ENCODE measurements around the gene E2F2. TPM values are rescaled to one million over a fixed set of nuclear protein-coding genes. Genes with fewer than 3 reads are reported as not detected.

The E2F2 gene
- total RNA-seq, 6 donors from 2014 or later: 0.69 to 1.9 (median 1.1) TPM

DNA sequence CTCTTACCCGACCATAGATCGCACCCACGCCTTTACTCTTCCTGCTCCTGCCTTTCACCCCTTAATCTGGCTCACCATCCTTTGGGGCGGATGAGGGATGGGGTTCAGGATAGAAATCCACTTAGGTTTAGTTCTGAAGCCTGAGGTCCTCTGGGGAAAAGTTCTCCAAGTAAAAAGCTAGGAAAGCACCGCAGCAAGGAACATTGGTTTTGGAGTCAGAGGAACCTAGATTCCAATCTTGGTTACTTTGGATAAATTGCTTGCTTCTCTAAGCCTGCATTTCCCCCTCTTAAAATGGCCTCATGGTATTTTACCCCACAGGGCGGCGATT, 46.1 kb downstream of the E2F2 start:
- Histone ChIP-seq H3K9me3 (no peaks in the 10 kb centered on the region), H3K4me3 (peak overlapping the region in 3 of 4 donors; percentile 88 to 92 (median 90)), H3K4me1 (peaks cover 14 to 26% (median 17%) of the 10 kb centered on the region in 4 donors), H3K27ac (peak overlapping the region in 3 of 4 donors; percentile 87 to 92 (median 89)), H3K27me3 (no peaks in the 10 kb centered on the region), H3K36me3 (no peaks in the 10 kb centered on the region)
- DNase-seq (no peak), ATAC-seq (ENCODE audit: low FRiP score in 2 of 2) (no peak)
- no peak for TF ChIP-seq POLR2AphosphoS5 (IDR thresholded peaks at IDR 0.05)
- TF ChIP-seq EP300 (IDR thresholded peaks at IDR 0.05): no peak
- TF ChIP-seq POLR2A (IDR thresholded peaks at IDR 0.05): no peak
- TF ChIP-seq, protein P1, sequence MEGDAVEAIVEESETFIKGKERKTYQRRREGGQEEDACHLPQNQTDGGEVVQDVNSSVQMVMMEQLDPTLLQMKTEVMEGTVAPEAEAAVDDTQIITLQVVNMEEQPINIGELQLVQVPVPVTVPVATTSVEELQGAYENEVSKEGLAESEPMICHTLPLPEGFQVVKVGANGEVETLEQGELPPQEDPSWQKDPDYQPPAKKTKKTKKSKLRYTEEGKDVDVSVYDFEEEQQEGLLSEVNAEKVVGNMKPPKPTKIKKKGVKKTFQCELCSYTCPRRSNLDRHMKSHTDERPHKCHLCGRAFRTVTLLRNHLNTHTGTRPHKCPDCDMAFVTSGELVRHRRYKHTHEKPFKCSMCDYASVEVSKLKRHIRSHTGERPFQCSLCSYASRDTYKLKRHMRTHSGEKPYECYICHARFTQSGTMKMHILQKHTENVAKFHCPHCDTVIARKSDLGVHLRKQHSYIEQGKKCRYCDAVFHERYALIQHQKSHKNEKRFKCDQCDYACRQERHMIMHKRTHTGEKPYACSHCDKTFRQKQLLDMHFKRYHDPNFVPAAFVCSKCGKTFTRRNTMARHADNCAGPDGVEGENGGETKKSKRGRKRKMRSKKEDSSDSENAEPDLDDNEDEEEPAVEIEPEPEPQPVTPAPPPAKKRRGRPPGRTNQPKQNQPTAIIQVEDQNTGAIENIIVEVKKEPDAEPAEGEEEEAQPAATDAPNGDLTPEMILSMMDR (IDR thresholded peaks at IDR 0.05): no peak
- WGBS, 2 donors: 45 to 50% methylated on average over 7 of the region's 7 CpGs

DNA sequence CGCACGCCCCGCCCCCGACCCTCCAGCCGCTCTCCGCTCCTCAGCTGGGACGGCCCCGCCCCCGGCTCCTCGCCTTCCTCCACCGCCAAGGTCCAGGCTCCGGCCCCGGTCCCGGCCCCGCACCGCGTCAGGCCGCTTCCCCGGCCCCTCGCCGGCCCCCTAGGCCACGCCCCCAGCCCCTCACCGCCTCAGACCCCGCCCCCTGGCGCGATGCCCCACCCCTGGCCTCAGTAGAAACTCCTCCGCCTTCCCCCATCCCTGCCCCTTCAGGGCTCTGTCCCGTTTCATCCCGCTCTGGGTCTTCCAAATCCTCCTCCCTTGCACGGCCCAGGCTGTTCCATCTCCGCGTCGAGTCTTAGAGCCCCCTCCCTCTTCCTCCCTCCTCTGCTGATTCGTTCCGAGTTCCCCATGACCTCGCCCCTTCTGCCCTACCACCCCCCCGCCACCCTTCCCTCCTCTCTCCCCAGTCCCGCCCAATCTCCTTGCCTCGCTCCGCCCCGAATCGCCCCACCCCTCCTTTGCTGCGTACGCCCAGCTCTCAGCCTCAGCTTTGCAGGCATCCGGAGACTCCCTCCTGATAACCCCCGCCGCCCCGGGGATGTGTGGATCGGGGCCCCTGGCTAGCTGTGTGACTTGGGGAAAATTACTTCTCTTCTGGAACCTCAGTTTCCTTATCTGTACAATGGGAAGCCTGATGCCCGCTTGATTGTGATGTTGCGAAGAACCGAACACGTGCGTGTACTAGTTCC, 46.6 kb downstream of the E2F2 start:
- WGBS, 2 donors: 9 to 13% methylated on average over 18 to 29 of the region's 54 CpGs
- ATAC-seq (ENCODE audit: low FRiP score in 2 of 2): peak; percentile 95 to 96
- TF ChIP-seq POLR2AphosphoS5 (IDR thresholded peaks at IDR 0.05): no peak
- no peak for TF ChIP-seq POLR2A (IDR thresholded peaks at IDR 0.05)
- no peak for TF ChIP-seq EP300 (IDR thresholded peaks at IDR 0.05)
- Histone ChIP-seq H3K4me3 (peak overlapping the region; percentile 54 to 92 (median 89)), H3K27ac (peak overlapping the region; percentile 86 to 92 (median 88)), H3K36me3 (no peaks in the 10 kb centered on the region), H3K9me3 (no peaks in the 10 kb centered on the region), H3K27me3 (no peaks in the 10 kb centered on the region), H3K4me1 (peaks cover 18 to 26% (median 22%) of the 10 kb centered on the region in 4 donors)
- DNase-seq: peak; percentile 93 to 98

DNA sequence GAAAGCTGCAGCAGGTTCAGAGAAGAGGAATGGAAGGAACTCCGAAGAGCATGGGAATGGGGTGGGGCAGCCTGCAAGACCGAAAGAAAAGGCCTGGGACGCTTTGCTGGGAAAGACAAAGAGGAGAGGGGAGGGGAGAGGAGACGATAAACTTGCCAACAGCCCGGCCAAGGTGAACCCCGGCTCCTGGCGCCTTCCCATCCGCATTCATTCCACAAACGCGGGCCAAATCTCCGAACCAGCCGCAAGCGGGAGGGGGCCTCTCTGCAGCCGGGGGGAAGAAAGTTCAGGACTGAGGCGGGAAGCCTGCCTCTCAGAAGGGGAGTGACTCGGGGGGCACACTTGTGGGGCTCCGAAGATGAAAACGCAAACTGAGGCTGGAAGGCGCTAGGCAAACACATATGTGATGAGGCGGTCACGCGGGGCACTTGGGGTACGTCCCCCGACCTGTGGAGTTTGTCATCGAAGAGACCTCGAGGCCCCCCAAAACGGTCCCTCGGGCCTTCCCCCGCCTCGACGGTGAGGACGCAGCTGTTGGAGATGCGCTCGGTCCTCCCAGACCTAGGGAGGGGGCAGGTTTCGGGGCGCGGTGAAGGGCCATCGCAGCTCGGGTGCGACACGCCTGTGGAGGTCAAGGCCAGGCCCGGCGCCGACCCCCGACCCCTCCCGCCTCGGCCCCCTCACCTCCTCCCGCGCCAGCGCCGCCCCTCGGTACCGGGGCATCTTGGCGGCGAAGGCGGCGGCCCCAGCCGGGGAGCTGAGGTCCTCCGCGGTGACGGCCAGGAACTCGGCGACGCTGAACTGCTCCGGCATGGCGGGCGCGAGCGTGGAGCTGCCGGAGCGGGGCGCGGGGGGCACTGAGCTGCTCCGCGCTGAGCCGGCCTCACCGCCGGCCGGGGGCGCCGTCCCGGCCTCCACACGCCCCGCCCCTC, 47.4 kb downstream of the E2F2 start, which contains the start of gene ASAP3:
Gene ASAP3 (minus strand): TSS at position 859 of the 932 bp plus-strand sequence. CDS start 46 bp downstream, at position 813.
- TF ChIP-seq POLR2A (IDR thresholded peaks at IDR 0.05) (peak in 2 of 4 donors; percentile 13 to 59), EP300 (IDR thresholded peaks at IDR 0.05) (no peak), POLR2AphosphoS5 (IDR thresholded peaks at IDR 0.05) (peak in 1 of 2 donors; percentile 65)
- TF ChIP-seq, protein P1 (IDR thresholded peaks at IDR 0.05): peak in 2 of 6 experiments; percentile 7 to 24
- ATAC-seq (ENCODE audit: low FRiP score in 2 of 2) (peak in 1 of 2 donors; percentile 1), DNase-seq (peak in 1 of 2 donors; percentile 31)
- Histone ChIP-seq H3K27ac (peak within 1 kb of the TSS; percentile 86 to 92 (median 88)), H3K4me1 (peaks cover 23 to 32% (median 29%) of the 10 kb centered on the region in 4 donors), H3K27me3 (no peaks in the 10 kb centered on the region), H3K4me3 (peak within 1 kb of the TSS; percentile 54 to 92 (median 89)), H3K9me3 (no peaks in the 10 kb centered on the region), H3K36me3 (no peaks in the 10 kb centered on the region)
- 1% methylated on average over 23 to 32 of the region's 84 CpGs for WGBS, 2 donors

DNA sequence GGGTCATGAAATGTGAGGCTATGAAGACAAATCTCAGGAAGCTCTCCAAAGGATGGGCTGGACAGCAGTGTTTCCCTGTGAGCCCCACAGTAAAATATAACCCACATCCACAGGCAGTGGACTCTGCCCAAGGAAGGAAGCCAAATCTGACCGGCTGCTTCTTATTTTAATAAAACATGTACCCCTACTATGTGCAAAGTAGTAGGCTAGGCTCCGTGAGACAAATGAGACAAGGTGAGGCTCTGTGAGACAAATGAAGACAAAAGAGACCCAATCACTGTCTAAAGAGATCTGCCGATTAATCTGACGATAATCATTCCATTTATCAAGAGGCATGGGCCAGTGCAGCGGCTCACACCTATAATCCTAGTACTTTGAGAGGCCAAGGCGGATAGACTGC, 49.1 kb downstream of the E2F2 start:
- no peaks in the 10 kb centered on the region for H3K9me3 ChIP-seq
- 87 to 93% methylated on average over 6 of the region's 6 CpGs for WGBS, 2 donors
- H3K27me3 ChIP-seq: no peaks in the 10 kb centered on the region
- no peak overlapping the region for H3K27ac ChIP-seq
- no peak for ATAC-seq (ENCODE audit: low FRiP score in 2 of 2)
- DNase-seq: no peak
- H3K36me3 ChIP-seq: no peaks in the 10 kb centered on the region
- peaks cover 23 to 38% (median 33%) of the 10 kb centered on the region in 4 donors for H3K4me1 ChIP-seq
- no peak for TF ChIP-seq POLR2AphosphoS5 (IDR thresholded peaks at IDR 0.05)
- TF ChIP-seq EP300 (IDR thresholded peaks at IDR 0.05): no peak
- no peak for TF ChIP-seq POLR2A (IDR thresholded peaks at IDR 0.05)
- TF ChIP-seq, protein P1 (IDR thresholded peaks at IDR 0.05): no peak
- no peak overlapping the region for H3K4me3 ChIP-seq
